Heart right ventricle (tissue), 16 donors: Measurements from ENCODE around the gene ATG9B. TPM values are rescaled to one million over a fixed set of nuclear protein-coding genes. Genes with fewer than 3 reads are reported as not detected.
"Not testable (repeated sequence)": the region's sequence is repeated elsewhere in the genome, so short reads cannot be mapped to it uniquely, and the experiment has no call there.

Experiments used
- ATAC-seq, 8 donors: fragments of 200-7000 bp; cut with Tn5 transposase; one replicate each; pipeline ENCODE4 v1.9.1; 2020; ENCODE audit warnings: mild to moderate bottlenecking in 8 of 8, moderate library complexity in 8 of 8, moderate number of reproducible peaks in 1 of 8
- DNase-seq, 2 donors: peaks; one replicate each; pipeline ENCODE4 v3.0.0-alpha.2; 2020
- H3K27ac ChIP-seq, 10 donors: fragments of 200-600 bp; sonication (generic) in 2 of 10; one replicate each; pipeline versions ENCODE4 v1.5.0 to v1.8.0; 2020 to 2022; ENCODE audit warnings: mild to moderate bottlenecking in 3 of 10
- H3K27me3 ChIP-seq, 7 donors: fragments of 200-600 bp; one replicate each; pipeline ENCODE4 v1.8.0; 2021 to 2022; ENCODE audit warnings: mild to moderate bottlenecking in 2 of 7
- H3K36me3 ChIP-seq, 9 donors: fragments of 200-600 bp; sonication (generic) in 1 of 9; one replicate each; pipeline versions ENCODE4 v1.5.0 to v1.8.0; 2020 to 2022; ENCODE audit warnings: mild to moderate bottlenecking in 2 of 9
- H3K4me1 ChIP-seq, 9 donors: fragments of 200-600 bp; sonication (generic) in 1 of 9; one replicate each; pipeline versions ENCODE4 v1.5.0 to v1.8.0; 2020 to 2022; ENCODE audit warnings: mild to moderate bottlenecking in 4 of 9
- H3K4me3 ChIP-seq, 10 donors: fragments of 200-600 bp; sonication (generic) in 2 of 10; one replicate each; pipeline versions ENCODE4 v1.5.0 to v1.8.0; 2020 to 2022; ENCODE audit warnings: mild to moderate bottlenecking in 7 of 10, moderate library complexity in 2 of 10
- H3K9me3 ChIP-seq, 11 donors: fragments of 200-600 bp in 10 of 11; sonication (generic) in 2 of 11; one replicate each; pipeline versions ENCODE4 v1.5.0 to v1.8.0; 2013 to 2022; ENCODE audit warnings: mild to moderate bottlenecking in 2 of 11, control low read depth in 1 of 11, moderate library complexity in 1 of 11
- CTCF ChIP-seq, 9 donors: fragments of 200-600 bp; sonication (generic) in 2 of 9; IDR thresholded peaks; one replicate each; pipeline versions ENCODE4 v1.5.0 to v1.8.0; 2021 to 2022; ENCODE audit warnings: antibody characterized with exemption in 9 of 9, mild to moderate bottlenecking in 5 of 9, moderate library complexity in 1 of 9
- WGBS, 2 donors: extraction: QIAGEN DNeasy Blood & Tissue Kit; methylation state at CpG; one replicate each; pipeline ENCODE4 v1.1.7; 2013; ENCODE audit warnings: inconsistent platforms in 1 of 2; 5-methylcytosine and 5-hydroxymethylcytosine counted together
- intact Hi-C, 10 donors: fragments of 100-400 bp; cut with DNase I; formaldehyde crosslinking; loops; one replicate each; pipeline versions ENCODE4 v1.11.1 to v1.14.2; 2022
- polyA plus RNA-seq, 2 donors: library from polyadenylated mRNA; stranded (reverse); fragments of 200-250 nt; gene quantifications; one replicate each; pipeline ENCODE4 v1.2.3, GENCODE V29; 2013
- total RNA-seq, 10 donors: library from RNA; stranded (reverse); fragmentation: NEBNext Ultra II Directional in 3 of 10; extraction: Animal tissue kit (Norgen Biotek cat#: 25700) in 3 of 10; gene quantifications; one replicate each; pipeline versions ENCODE4 v1.2.1 to v1.2.4, GENCODE V29; 2021 to 2023
- donor health status: Arrhythmogenic right ventricular cardiomyopathy.
- donor health status: ischemic (EF 13 %, LVEDD 7.1; RV severe dilation, severe dysfunction).
- donor health status: healthy with polysubstance abuse.
- donor health status: DM: no; HTN: yes; CAD: no.
- donor health status: DM: no; HTN: no; CAD: no.
- donor health status: ischemic (EF 25% LVEDD 6.9; RV normal size, moderate dysfunction).
- donor health status: ischemic (EF 25% LVEDD 5.7; RV mildly dilated, moderate dysfunction).
- donor health status: healthy.
- donor health status: DM: yes; HTN: yes; CAD: no.
- donor health status: Ischemic cardiomyopathy.
- donor health status: ischemic (EF 35%, LVEDD 5.7; RV mildly dilated, moderate dysfunction).
- donor health status: nonischemic (EF 11% LVEDD 7.7; RV severe dilation, severe dysfunction).
- donor health status: DM: yes; HTN: yes; CAD: no.
- donor health status: PGD.
- donor health status: ischemic (EF 29% LVEDD 5.4; RV normal size, mild dysfunction).
- donor health status: nonischemic (EF 23%, LVEDD 6.1; RV moderate dilation, normal function).

Gene ATG9B
- total and polyA plus RNA-seq, 12 donors = 0.09 to 0.59 (median 0.39) TPM; not detected in 7

GRCh38 chr7:151046603-151047573, 22.6 kb upstream of the ATG9B start:
- H3K27me3 ChIP-seq = peaks cover 0 to 15% (median 0%) of the 10 kb centered on the region in 7 donors
- H3K4me3 ChIP-seq = no peak overlapping the region
- WGBS, 2 donors = 63 to 70% methylated on average over 14 of the region's 14 CpGs
- H3K4me1 ChIP-seq = peaks cover 3 to 16% (median 9%) of the 10 kb centered on the region in 9 donors
- no peaks in the 10 kb centered on the region for H3K9me3 ChIP-seq
- no peak for ATAC-seq
- H3K27ac ChIP-seq = no peak overlapping the region
- no peak for DNase-seq
- H3K36me3 ChIP-seq = peaks cover 0 to 42% (median 0%) of the 10 kb centered on the region in 9 donors
- intact Hi-C loops = loop anchor here in 1 of 10 donors (10.0 kb wide), 1 partner anchor 58 kb away; no protein-coding TSS in a partner anchor
- TF ChIP-seq CTCF (IDR thresholded peaks at IDR 0.05) = no peak

- WGBS, 2 donors = 86 to 90% methylated on average over 9 of the region's 9 CpGs
- Histone ChIP-seq H3K4me1 (peaks cover 1 to 10% (median 4%) of the 10 kb centered on the region in 9 donors), H3K9me3 (no peaks in the 10 kb centered on the region), H3K27me3 (peaks cover 0 to 12% (median 0%) of the 10 kb centered on the region in 7 donors), H3K36me3 (peaks cover 0 to 51% (median 0%) of the 10 kb centered on the region in 9 donors), H3K4me3 (no peak overlapping the region), H3K27ac (no peak overlapping the region)
- DNase-seq (no peak), ATAC-seq (no peak)
- TF ChIP-seq CTCF (IDR thresholded peaks at IDR 0.05) = no peak
- intact Hi-C loops = loop anchor here in 1 of 10 donors (10.0 kb wide), 1 partner anchor 59 kb away; no protein-coding TSS in a partner anchor
Measured at GRCh38 chr7:151045967-151046366, 21.7 kb upstream of the ATG9B start.

GRCh38 chr7:151045262-151045661, 21.0 kb upstream of the ATG9B start:
- WGBS, 2 donors = 85 to 88% methylated on average over 11 of the region's 11 CpGs
- DNase-seq (no peak), ATAC-seq (no peak)
- intact Hi-C loops = loop anchor here in 1 of 10 donors (10.0 kb wide), 1 partner anchor 60 kb away; no protein-coding TSS in a partner anchor
- Histone ChIP-seq H3K4me3 (no peak overlapping the region), H3K36me3 (peaks cover 0 to 52% (median 0%) of the 10 kb centered on the region in 9 donors), H3K4me1 (peaks cover 0 to 7% (median 1%) of the 10 kb centered on the region in 9 donors), H3K27ac (no peak overlapping the region), H3K9me3 (no peaks in the 10 kb centered on the region), H3K27me3 (peaks cover 0 to 5% (median 0%) of the 10 kb centered on the region in 7 donors)
- no peak for TF ChIP-seq CTCF (IDR thresholded peaks at IDR 0.05)

GRCh38 chr7:151043959-151044358, 19.7 kb upstream of the ATG9B start:
- DNase-seq (no peak), ATAC-seq (no peak)
- Histone ChIP-seq H3K4me3 (no peak overlapping the region), H3K9me3 (no peaks in the 10 kb centered on the region), H3K27me3 (no peaks in the 10 kb centered on the region), H3K27ac (no peak overlapping the region), H3K36me3 (peaks cover 0 to 52% (median 0%) of the 10 kb centered on the region in 9 donors), H3K4me1 (peaks cover 6 to 20% (median 13%) of the 10 kb centered on the region in 9 donors)
- WGBS, 2 donors = 94 to 95% methylated on average over 20 of the region's 20 CpGs
- TF ChIP-seq CTCF (IDR thresholded peaks at IDR 0.05) = no peak
- intact Hi-C loops = loop anchor here in 1 of 10 donors (10.0 kb wide), 1 partner anchor 61 kb away; no protein-coding TSS in a partner anchor

DNA sequence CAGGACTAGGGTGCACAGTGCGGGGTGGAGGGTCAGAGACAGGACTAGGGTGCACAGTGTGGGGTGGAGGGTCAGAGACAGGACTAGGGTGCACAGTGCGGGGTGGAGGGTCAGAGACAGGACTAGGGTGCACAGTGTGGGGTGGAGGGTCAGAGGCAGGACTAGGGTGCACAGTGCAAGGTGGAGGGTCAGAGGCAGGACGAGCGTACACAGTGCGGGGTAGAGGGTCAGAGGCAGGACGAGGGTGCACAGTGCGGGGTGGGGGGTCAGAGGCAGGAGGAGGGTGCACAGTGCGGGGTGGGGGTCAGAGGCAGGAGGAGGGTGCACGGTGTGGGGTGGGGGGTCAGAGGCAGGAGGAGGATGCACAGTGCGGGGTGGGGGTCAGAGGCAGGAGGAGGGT, 19.2 kb upstream of the ATG9B start:
- H3K4me3 ChIP-seq, ATAC-seq, H3K9me3 ChIP-seq, H3K27ac ChIP-seq, DNase-seq, H3K27me3 ChIP-seq: not testable (repeated sequence)
- intact Hi-C loops = loop anchor here in 1 of 10 donors (10.0 kb wide), 1 partner anchor 61 kb away; no protein-coding TSS in a partner anchor
- Histone ChIP-seq H3K4me1 (peaks cover 12 to 25% (median 18%) of the 10 kb centered on the region in 9 donors), H3K36me3 (peaks cover 0 to 52% (median 0%) of the 10 kb centered on the region in 9 donors)
- 87 to 89% methylated on average over 10 of the region's 10 CpGs for WGBS, 2 donors
